HEK293 (cell line): ENCODE data around the gene PARD3.
A peak's percentile ranks its signal among the peaks of the same experiment; 100 is the strongest.

Source experiments
- HOXA7 ChIP-seq: sonication (generic); formaldehyde crosslinking; IDR thresholded peaks from 2 replicates; pipeline ENCODE4 v1.8.1; 2022; ENCODE audit warnings: missing genetic modification reagents, borderline replicate concordance
- HOXC10 ChIP-seq: sonication (generic); formaldehyde crosslinking; IDR thresholded peaks from 2 replicates; pipeline ENCODE4 v1.8.1; 2023; ENCODE audit warnings: mild to moderate bottlenecking, missing genetic modification reagents
- IKZF3 ChIP-seq: fragments of 450-650 bp; IDR thresholded peaks from 2 replicates; pipeline ENCODE4 v1.5.0; 2018; ENCODE audit warnings: missing biosample characterization, mild to moderate bottlenecking, missing genetic modification characterization, moderate library complexity
- KLF8 ChIP-seq: fragments of 450-650 bp; formaldehyde crosslinking; IDR thresholded peaks from 2 replicates; pipeline ENCODE4 v1.5.1; 2016; ENCODE audit warnings: missing biosample characterization, missing genetic modification characterization
- RBAK ChIP-seq: fragments of 450-650 bp; formaldehyde crosslinking; IDR thresholded peaks from 2 replicates; pipeline ENCODE4 v1.5.1; 2016; ENCODE audit warnings: missing biosample characterization, missing genetic modification characterization
- SP3 ChIP-seq: fragments of 450-650 bp; formaldehyde crosslinking; IDR thresholded peaks from 2 replicates; pipeline ENCODE4 v1.5.1; 2016; ENCODE audit warnings: missing biosample characterization, missing genetic modification characterization
- SP7 ChIP-seq: fragments of 450-650 bp; formaldehyde crosslinking; IDR thresholded peaks from 2 replicates; pipeline ENCODE4 v1.5.1; 2016; ENCODE audit warnings: missing biosample characterization, missing genetic modification characterization
- ZBTB48 ChIP-seq: fragments of 450-650 bp; formaldehyde crosslinking; IDR thresholded peaks from 2 replicates; pipeline ENCODE4 v1.5.1; 2016; ENCODE audit warnings: missing biosample characterization, missing genetic modification characterization
- ZFP41 ChIP-seq: fragments of 450-650 bp; formaldehyde crosslinking; IDR thresholded peaks from 2 replicates; pipeline ENCODE4 v1.5.1; 2016; ENCODE audit warnings: missing biosample characterization, missing genetic modification characterization, borderline replicate concordance
- ZIC2 ChIP-seq: fragments of 450-650 bp; formaldehyde crosslinking; IDR thresholded peaks from 2 replicates; pipeline ENCODE4 v1.5.1; 2016; ENCODE audit warnings: missing biosample characterization, missing genetic modification characterization
- ZNF155 ChIP-seq: fragments of 450-650 bp; formaldehyde crosslinking; IDR thresholded peaks from 2 replicates; pipeline ENCODE4 v1.5.1; 2016; ENCODE audit warnings: missing biosample characterization, missing genetic modification characterization
- ZNF2 ChIP-seq: fragments of 450-650 bp; formaldehyde crosslinking; IDR thresholded peaks from 2 replicates; pipeline ENCODE4 v1.5.1; 2016; ENCODE audit warnings: missing biosample characterization, missing genetic modification characterization
- ZNF202 ChIP-seq: fragments of 450-650 bp; formaldehyde crosslinking; IDR thresholded peaks from 2 replicates; pipeline ENCODE4 v1.5.1; 2016; ENCODE audit warnings: missing biosample characterization, missing genetic modification characterization, borderline replicate concordance
- ZNF211 ChIP-seq: fragments of 450-650 bp; formaldehyde crosslinking; IDR thresholded peaks from 2 replicates; pipeline ENCODE4 v1.5.1; 2016; ENCODE audit warnings: low read depth, missing biosample characterization, missing genetic modification characterization
- ZNF214 ChIP-seq: fragments of 450-650 bp; formaldehyde crosslinking; IDR thresholded peaks from 2 replicates; pipeline ENCODE4 v1.5.1; 2017; ENCODE audit warnings: missing biosample characterization, mild to moderate bottlenecking, missing genetic modification characterization, borderline replicate concordance
- ZNF221 ChIP-seq: fragments of 450-650 bp; formaldehyde crosslinking; IDR thresholded peaks from 2 replicates; pipeline ENCODE4 v1.5.1; 2017; ENCODE audit warnings: missing biosample characterization, missing genetic modification characterization, borderline replicate concordance
- ZNF350 ChIP-seq: fragments of 450-650 bp; formaldehyde crosslinking; IDR thresholded peaks from 2 replicates; pipeline ENCODE4 v1.5.0; 2017; ENCODE audit warnings: missing biosample characterization, mild to moderate bottlenecking, missing genetic modification characterization
- ZNF354C ChIP-seq: fragments of 450-650 bp; formaldehyde crosslinking; IDR thresholded peaks from 2 replicates; pipeline ENCODE4 v1.5.1; 2016; ENCODE audit warnings: missing biosample characterization, missing genetic modification characterization, low read depth, borderline replicate concordance
- ZNF394 ChIP-seq: fragments of 450-650 bp; formaldehyde crosslinking; IDR thresholded peaks from 2 replicates; pipeline ENCODE4 v1.5.1; 2016; ENCODE audit warnings: missing biosample characterization, missing genetic modification characterization, mild to moderate bottlenecking, moderate library complexity, borderline replicate concordance
- ZNF548 ChIP-seq: fragments of 450-650 bp; formaldehyde crosslinking; IDR thresholded peaks from 2 replicates; pipeline ENCODE4 v1.5.1; 2016; ENCODE audit warnings: missing biosample characterization, missing genetic modification characterization
- ZNF596 ChIP-seq: fragments of 450-650 bp; IDR thresholded peaks from 2 replicates; pipeline ENCODE4 v1.5.0; 2018; ENCODE audit warnings: missing biosample characterization, mild to moderate bottlenecking, missing genetic modification characterization, moderate library complexity
- ZNF600 ChIP-seq: fragments of 450-650 bp; formaldehyde crosslinking; IDR thresholded peaks from 2 replicates; pipeline ENCODE4 v1.5.1; 2016; ENCODE audit warnings: missing biosample characterization, missing genetic modification characterization
- ZNF654 ChIP-seq: fragments of 450-650 bp; formaldehyde crosslinking; IDR thresholded peaks from 2 replicates; pipeline ENCODE4 v1.5.1; 2016; ENCODE audit warnings: low read depth, missing biosample characterization, missing genetic modification characterization
- ZNF660 ChIP-seq: fragments of 450-650 bp; IDR thresholded peaks from 2 replicates; pipeline ENCODE4 v1.5.1; 2018; ENCODE audit warnings: missing biosample characterization, mild to moderate bottlenecking, missing genetic modification characterization
- ZNF701 ChIP-seq: fragments of 450-650 bp; formaldehyde crosslinking; IDR thresholded peaks from 2 replicates; pipeline ENCODE4 v1.5.1; 2016; ENCODE audit warnings: missing biosample characterization, missing genetic modification characterization
- ZNF747 ChIP-seq: fragments of 450-650 bp; formaldehyde crosslinking; IDR thresholded peaks from 2 replicates; pipeline ENCODE4 v1.5.1; 2016; ENCODE audit warnings: missing biosample characterization, missing genetic modification characterization
- ZNF792 ChIP-seq: fragments of 450-650 bp; formaldehyde crosslinking; IDR thresholded peaks from 2 replicates; pipeline ENCODE4 v1.5.1; 2016; ENCODE audit warnings: missing biosample characterization, missing genetic modification characterization
- TF ChIP-seq, protein P1 (sequence below): fragments of 450-650 bp; formaldehyde crosslinking; IDR thresholded peaks from 2 replicates; pipeline ENCODE4 v1.5.1; 2016; ENCODE audit warnings: missing biosample characterization, missing genetic modification characterization
- TF ChIP-seq, protein P2 (sequence below): fragments of 450-650 bp; formaldehyde crosslinking; IDR thresholded peaks from 2 replicates; pipeline ENCODE4 v1.5.0; 2017; ENCODE audit warnings: missing biosample characterization, missing genetic modification characterization, borderline replicate concordance
- TF ChIP-seq, protein P3 (sequence below): fragments of 450-650 bp; formaldehyde crosslinking; optimal IDR thresholded peaks from 2 replicates; pipeline ENCODE3; 2016; ENCODE audit warnings: missing biosample characterization, mild to moderate bottlenecking, missing genetic modification characterization
- TF ChIP-seq, protein P4 (sequence below): fragments of 450-650 bp; IDR thresholded peaks from 2 replicates; pipeline ENCODE4 v1.5.1; 2018; ENCODE audit warnings: missing biosample characterization, mild to moderate bottlenecking, missing genetic modification characterization
- TF ChIP-seq, protein P5 (sequence below): fragments of 450-650 bp; formaldehyde crosslinking; IDR thresholded peaks from 2 replicates; pipeline ENCODE4 v1.5.1; 2016; ENCODE audit warnings: missing biosample characterization, missing genetic modification characterization

PARD3 gene

DNA sequence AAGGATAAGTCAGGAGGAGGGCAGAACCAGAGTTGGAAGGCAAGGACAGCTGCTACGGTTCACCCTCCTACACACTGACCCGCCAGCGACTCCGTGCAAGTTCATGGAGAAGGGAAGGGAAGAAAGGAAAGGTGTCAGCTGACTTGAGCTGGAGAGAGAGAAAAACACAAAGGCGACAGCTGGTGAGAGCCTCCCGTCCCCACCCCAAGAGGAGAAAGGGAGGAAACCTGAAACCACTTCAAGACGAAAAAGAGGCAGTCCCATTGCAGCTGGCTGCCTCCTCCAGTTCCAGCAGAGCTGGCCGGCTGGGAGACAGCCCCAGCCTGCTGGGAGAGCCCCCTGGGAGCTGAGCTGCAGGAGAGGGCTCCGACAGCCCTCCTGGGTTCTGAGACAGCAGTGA lies 75.2 kb downstream of the PARD3 start (continued):
- TF ChIP-seq, protein P1, sequence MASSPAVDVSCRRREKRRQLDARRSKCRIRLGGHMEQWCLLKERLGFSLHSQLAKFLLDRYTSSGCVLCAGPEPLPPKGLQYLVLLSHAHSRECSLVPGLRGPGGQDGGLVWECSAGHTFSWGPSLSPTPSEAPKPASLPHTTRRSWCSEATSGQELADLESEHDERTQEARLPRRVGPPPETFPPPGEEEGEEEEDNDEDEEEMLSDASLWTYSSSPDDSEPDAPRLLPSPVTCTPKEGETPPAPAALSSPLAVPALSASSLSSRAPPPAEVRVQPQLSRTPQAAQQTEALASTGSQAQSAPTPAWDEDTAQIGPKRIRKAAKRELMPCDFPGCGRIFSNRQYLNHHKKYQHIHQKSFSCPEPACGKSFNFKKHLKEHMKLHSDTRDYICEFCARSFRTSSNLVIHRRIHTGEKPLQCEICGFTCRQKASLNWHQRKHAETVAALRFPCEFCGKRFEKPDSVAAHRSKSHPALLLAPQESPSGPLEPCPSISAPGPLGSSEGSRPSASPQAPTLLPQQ: peak; percentile 57; the same call in 1 of the 2 replicates
- TF ChIP-seq ZNF747 (tag by site-specific recombination) (no peak), ZFP41 (no peak), HOXA7 (CRISPR knock-in tag) (no peak), ZNF202 (no peak), IKZF3 (tag by site-specific recombination) (peak; percentile 88; the same call in 1 of the 2 replicates), ZNF350 (tag by site-specific recombination) (no peak), ZNF792 (tag by site-specific recombination) (no peak), ZBTB48 (tag by site-specific recombination) (no peak), ZNF214 (no peak), ZNF701 (tag by site-specific recombination) (no peak), SP3 (tag by site-specific recombination) (no peak), ZNF596 (tag by site-specific recombination) (peak; percentile 82), RBAK (tag by site-specific recombination) (no peak), ZNF354C (tag by site-specific recombination) (no peak), ZNF2 (tag by site-specific recombination) (peak; percentile 45; the same call in 1 of the 2 replicates), ZNF155 (tag by site-specific recombination) (no peak), ZNF221 (no peak), ZNF654 (tag by site-specific recombination) (no peak), ZNF548 (tag by site-specific recombination) (no peak), HOXC10 (CRISPR knock-in tag) (no peak), ZIC2 (tag by site-specific recombination) (peak; percentile 96), SP7 (peak; percentile 88), ZNF600 (tag by site-specific recombination) (peak; percentile 95), ZNF394 (no peak; the same call in 1 of the 2 replicates), ZNF660 (tag by site-specific recombination) (0 out of 2 replicates have a peak, but pooled peaks have one; percentile 23), KLF8 (tag by site-specific recombination) (peak; percentile 77), ZNF211 (no peak)
- TF ChIP-seq, protein P2, sequence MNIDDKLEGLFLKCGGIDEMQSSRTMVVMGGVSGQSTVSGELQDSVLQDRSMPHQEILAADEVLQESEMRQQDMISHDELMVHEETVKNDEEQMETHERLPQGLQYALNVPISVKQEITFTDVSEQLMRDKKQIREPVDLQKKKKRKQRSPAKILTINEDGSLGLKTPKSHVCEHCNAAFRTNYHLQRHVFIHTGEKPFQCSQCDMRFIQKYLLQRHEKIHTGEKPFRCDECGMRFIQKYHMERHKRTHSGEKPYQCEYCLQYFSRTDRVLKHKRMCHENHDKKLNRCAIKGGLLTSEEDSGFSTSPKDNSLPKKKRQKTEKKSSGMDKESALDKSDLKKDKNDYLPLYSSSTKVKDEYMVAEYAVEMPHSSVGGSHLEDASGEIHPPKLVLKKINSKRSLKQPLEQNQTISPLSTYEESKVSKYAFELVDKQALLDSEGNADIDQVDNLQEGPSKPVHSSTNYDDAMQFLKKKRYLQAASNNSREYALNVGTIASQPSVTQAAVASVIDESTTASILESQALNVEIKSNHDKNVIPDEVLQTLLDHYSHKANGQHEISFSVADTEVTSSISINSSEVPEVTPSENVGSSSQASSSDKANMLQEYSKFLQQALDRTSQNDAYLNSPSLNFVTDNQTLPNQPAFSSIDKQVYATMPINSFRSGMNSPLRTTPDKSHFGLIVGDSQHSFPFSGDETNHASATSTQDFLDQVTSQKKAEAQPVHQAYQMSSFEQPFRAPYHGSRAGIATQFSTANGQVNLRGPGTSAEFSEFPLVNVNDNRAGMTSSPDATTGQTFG (tag by site-specific recombination): no peak
- TF ChIP-seq, protein P3, sequence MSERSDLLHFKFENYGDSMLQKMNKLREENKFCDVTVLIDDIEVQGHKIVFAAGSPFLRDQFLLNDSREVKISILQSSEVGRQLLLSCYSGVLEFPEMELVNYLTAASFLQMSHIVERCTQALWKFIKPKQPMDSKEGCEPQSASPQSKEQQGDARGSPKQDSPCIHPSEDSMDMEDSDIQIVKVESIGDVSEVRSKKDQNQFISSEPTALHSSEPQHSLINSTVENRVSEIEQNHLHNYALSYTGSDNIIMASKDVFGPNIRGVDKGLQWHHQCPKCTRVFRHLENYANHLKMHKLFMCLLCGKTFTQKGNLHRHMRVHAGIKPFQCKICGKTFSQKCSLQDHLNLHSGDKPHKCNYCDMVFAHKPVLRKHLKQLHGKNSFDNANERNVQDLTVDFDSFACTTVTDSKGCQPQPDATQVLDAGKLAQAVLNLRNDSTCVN (tag by site-specific recombination): no peak
- TF ChIP-seq, protein P4, sequence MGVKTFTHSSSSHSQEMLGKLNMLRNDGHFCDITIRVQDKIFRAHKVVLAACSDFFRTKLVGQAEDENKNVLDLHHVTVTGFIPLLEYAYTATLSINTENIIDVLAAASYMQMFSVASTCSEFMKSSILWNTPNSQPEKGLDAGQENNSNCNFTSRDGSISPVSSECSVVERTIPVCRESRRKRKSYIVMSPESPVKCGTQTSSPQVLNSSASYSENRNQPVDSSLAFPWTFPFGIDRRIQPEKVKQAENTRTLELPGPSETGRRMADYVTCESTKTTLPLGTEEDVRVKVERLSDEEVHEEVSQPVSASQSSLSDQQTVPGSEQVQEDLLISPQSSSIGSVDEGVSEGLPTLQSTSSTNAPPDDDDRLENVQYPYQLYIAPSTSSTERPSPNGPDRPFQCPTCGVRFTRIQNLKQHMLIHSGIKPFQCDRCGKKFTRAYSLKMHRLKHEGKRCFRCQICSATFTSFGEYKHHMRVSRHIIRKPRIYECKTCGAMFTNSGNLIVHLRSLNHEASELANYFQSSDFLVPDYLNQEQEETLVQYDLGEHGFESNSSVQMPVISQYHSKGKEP (tag by site-specific recombination): peak; percentile 46; the same call in 1 of the 2 replicates
- TF ChIP-seq, protein P5, sequence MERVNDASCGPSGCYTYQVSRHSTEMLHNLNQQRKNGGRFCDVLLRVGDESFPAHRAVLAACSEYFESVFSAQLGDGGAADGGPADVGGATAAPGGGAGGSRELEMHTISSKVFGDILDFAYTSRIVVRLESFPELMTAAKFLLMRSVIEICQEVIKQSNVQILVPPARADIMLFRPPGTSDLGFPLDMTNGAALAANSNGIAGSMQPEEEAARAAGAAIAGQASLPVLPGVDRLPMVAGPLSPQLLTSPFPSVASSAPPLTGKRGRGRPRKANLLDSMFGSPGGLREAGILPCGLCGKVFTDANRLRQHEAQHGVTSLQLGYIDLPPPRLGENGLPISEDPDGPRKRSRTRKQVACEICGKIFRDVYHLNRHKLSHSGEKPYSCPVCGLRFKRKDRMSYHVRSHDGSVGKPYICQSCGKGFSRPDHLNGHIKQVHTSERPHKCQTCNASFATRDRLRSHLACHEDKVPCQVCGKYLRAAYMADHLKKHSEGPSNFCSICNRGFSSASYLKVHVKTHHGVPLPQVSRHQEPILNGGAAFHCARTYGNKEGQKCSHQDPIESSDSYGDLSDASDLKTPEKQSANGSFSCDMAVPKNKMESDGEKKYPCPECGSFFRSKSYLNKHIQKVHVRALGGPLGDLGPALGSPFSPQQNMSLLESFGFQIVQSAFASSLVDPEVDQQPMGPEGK (tag by site-specific recombination): peak; percentile 90
